Vagina (tissue), 2 donors: ENCODE results near the gene CEBPE. TPM values are rescaled to one million over a fixed set of nuclear protein-coding genes. Genes with fewer than 3 reads are reported as not detected.

Experiments used
- DNase-seq, 2 donors: peaks; one replicate each; pipeline ENCODE4 v3.0.0-alpha.2; 2017; ENCODE audit errors: extremely low spot score in 2 of 2
- H3K27ac ChIP-seq: fragments of 200-600 bp; sonication (generic); one replicate; pipeline ENCODE4 v1.5.1; 2019
- H3K27me3 ChIP-seq: fragments of 200-600 bp; sonication (generic); one replicate; pipeline ENCODE4 v1.5.1; 2019
- H3K36me3 ChIP-seq, 2 donors: fragments of 200-600 bp; sonication (generic); one replicate each; pipeline ENCODE4 v1.5.1; 2017 to 2019
- H3K4me1 ChIP-seq: fragments of 200-600 bp; sonication (generic); one replicate; pipeline ENCODE4 v1.5.1; 2019
- H3K4me3 ChIP-seq, 2 donors: fragments of 200-600 bp; sonication (generic); 1 replicate in 1 of 2; 2 replicates in 1 of 2; pipeline ENCODE4 v1.5.1; 2016 to 2019
- H3K9me3 ChIP-seq: fragments of 200-600 bp; sonication (generic); one replicate; pipeline ENCODE4 v1.5.1; 2019
- CTCF ChIP-seq, 3 experiments: fragments of 450-650 bp in 2 of 3; fragments of 200-600 bp in 1 of 3; sonication (generic) in 1 of 3; IDR thresholded peaks; one replicate each; pipeline ENCODE4 v1.5.1; 2017 to 2019; ENCODE audit warnings: antibody characterized with exemption in 3 of 3, mild to moderate bottlenecking in 2 of 3, moderate library complexity in 2 of 3
- POLR2A ChIP-seq, 2 donors: fragments of 450-650 bp; IDR thresholded peaks; one replicate each; pipeline ENCODE4 v1.6.1; 2017; ENCODE audit warnings: antibody characterized with exemption in 2 of 2, mild to moderate bottlenecking in 2 of 2, moderate library complexity in 2 of 2
- POLR2AphosphoS5 ChIP-seq, 2 donors: sonication (generic); formaldehyde crosslinking; IDR thresholded peaks; one replicate each; pipeline ENCODE4 v1.9.0; 2017; ENCODE audit warnings: antibody characterized with exemption in 2 of 2, mild to moderate bottlenecking in 2 of 2, low read depth in 1 of 2; ENCODE audit not compliant: insufficient read depth in 1 of 2
- intact Hi-C: fragments of 100-400 bp; cut with DNase I; formaldehyde crosslinking; loops from one replicate; pipeline ENCODE4 v1.15.1; 2023
- small RNA-seq: library from RNA; depleted of rRNA; stranded (forward); fragments of <200 nt; gene quantifications from one replicate; pipeline ENCODE3, GENCODE V24; 2016
- total RNA-seq: library from RNA; depleted of rRNA; stranded (reverse); fragments of >200 nt; gene quantifications from one replicate; pipeline ENCODE4 v1.2.3, GENCODE V29; 2016

Gene CEBPE
- total RNA-seq, 1 donor from 2014 or later: not detected

- no peaks in the 10 kb centered on the region for H3K9me3 ChIP-seq
- H3K27me3 ChIP-seq: no peaks in the 10 kb centered on the region
- H3K36me3 ChIP-seq: peaks cover 0 to 63% of the 10 kb centered on the region in 2 donors
- intact Hi-C loops: no loop called here
- H3K27ac ChIP-seq: no peak overlapping the region
- no peak overlapping the region for H3K4me3 ChIP-seq
- peaks cover 54% of the 10 kb centered on the region for H3K4me1 ChIP-seq
- no peak for TF ChIP-seq CTCF (IDR thresholded peaks at IDR 0.05)
- TF ChIP-seq POLR2A (IDR thresholded peaks at IDR 0.05): no peak
- TF ChIP-seq POLR2AphosphoS5 (IDR thresholded peaks at IDR 0.05; ENCODE audit: insufficient read depth in 1 of 2, low read depth in 1 of 2): no peak
- DNase-seq: peak; percentile 85 to 87
Observed at GRCh38 chr14:23067847-23068788, 50.9 kb downstream of the CEBPE start.

Small RNAs within 50 kb of the gene (small RNA-seq; reads per million reads assigned to genes)
- gene RNU6-1138P: not detected

Other genes starting within 250 kb of the CEBPE start
- gene LRP10, start 247.5 kb downstream of the CEBPE start, total RNA-seq: 137 TPM
- 3.9 TPM for gene REM2, start 236.0 kb downstream of the CEBPE start, total RNA-seq
- 68.5 TPM for gene RBM23, start 200.1 kb downstream of the CEBPE start, total RNA-seq
- gene PRMT5, start 189.9 kb downstream of the CEBPE start, total RNA-seq: 65.6 TPM
- 65.6 TPM for gene HAUS4, start 162.2 kb downstream of the CEBPE start, total RNA-seq
- 21.9 TPM for gene AJUBA, start 136.7 kb downstream of the CEBPE start, total RNA-seq
- 16.0 TPM for gene C14orf93, start 109.1 kb downstream of the CEBPE start, total RNA-seq
- 92.8 TPM for gene PSMB5, start 84.4 kb downstream of the CEBPE start, total RNA-seq
- gene PSMB11, start 77.0 kb downstream of the CEBPE start, total RNA-seq: not detected
- 5.4 TPM for gene CDH24, start 61.7 kb downstream of the CEBPE start, total RNA-seq
- 121 TPM for gene ACIN1, start 24.1 kb downstream of the CEBPE start, total RNA-seq
- 13.8 TPM for gene C14orf119, start 23.8 kb downstream of the CEBPE start, total RNA-seq
- not detected for gene CIROP, start 14.3 kb downstream of the CEBPE start, total RNA-seq
- gene SLC7A8, start 64.4 kb upstream of the CEBPE start, total RNA-seq: 68.5 TPM
- not detected for gene RNF212B, start 118.7 kb upstream of the CEBPE start, total RNA-seq
- 13.5 TPM for gene HOMEZ, start 166.9 kb upstream of the CEBPE start, total RNA-seq
- 8.6 TPM for gene PPP1R3E, start 183.6 kb upstream of the CEBPE start, total RNA-seq
- 31.7 TPM for gene BCL2L2, start 187.6 kb upstream of the CEBPE start, total RNA-seq
- gene PABPN1, start 202.2 kb upstream of the CEBPE start, total RNA-seq: 66.0 TPM
- 37.8 TPM for gene SLC22A17, start 233.6 kb upstream of the CEBPE start, total RNA-seq
- gene EFS, start 245.9 kb upstream of the CEBPE start, total RNA-seq: 32.4 TPM